Esophagus squamous epithelium (tissue), 5 donors: ENCODE data around the gene WNK1. TPM values are rescaled to one million over a fixed set of nuclear protein-coding genes. Genes with fewer than 3 reads are reported as not detected.
"Not testable (repeated sequence)": the region's sequence is repeated elsewhere in the genome, so short reads cannot be mapped to it uniquely, and the experiment has no call there.

Experiments used
- DNase-seq: peaks from one replicate; lab custom pipeline; 2025; lab: John Stamatoyannopoulos, UW
- H3K27ac ChIP-seq, 4 donors: fragments of 200-600 bp; sonication (generic); one replicate each; pipeline ENCODE4 v1.5.1; 2016 to 2019; ENCODE audit warnings: mild to moderate bottlenecking in 1 of 4
- H3K27me3 ChIP-seq, 4 donors: fragments of 200-600 bp; sonication (generic); 1 replicate in 3 of 4; 2 replicates in 1 of 4; pipeline versions ENCODE4 v1.5.1 to v1.6.0; 2017 to 2021; ENCODE audit warnings: antibody characterized with exemption in 1 of 4
- H3K36me3 ChIP-seq, 3 donors: fragments of 200-600 bp; sonication (generic); one replicate each; pipeline ENCODE4 v1.5.1; 2016 to 2019
- H3K4me1 ChIP-seq, 3 donors: fragments of 200-600 bp; sonication (generic); one replicate each; pipeline ENCODE4 v1.5.1; 2017 to 2019
- H3K4me3 ChIP-seq, 4 donors: fragments of 200-600 bp; sonication (generic); 1 replicate in 3 of 4; 2 replicates in 1 of 4; pipeline ENCODE4 v1.5.1; 2016 to 2019; ENCODE audit warnings: mild to moderate bottlenecking in 2 of 4, moderate library complexity in 1 of 4
- H3K9me3 ChIP-seq, 3 donors: fragments of 200-600 bp; sonication (generic); one replicate each; pipeline ENCODE4 v1.5.1; 2016 to 2019
- POLR2A ChIP-seq, 4 donors: fragments of 450-650 bp; IDR thresholded peaks; one replicate each; pipeline ENCODE4 v1.6.1; 2017; ENCODE audit warnings: antibody characterized with exemption in 4 of 4, mild to moderate bottlenecking in 4 of 4, moderate library complexity in 3 of 4
- WGBS, 2 donors: methylation state at CpG; one replicate each; pipeline ENCODE4 v1.1.5; 2018; 5-methylcytosine and 5-hydroxymethylcytosine counted together
- intact Hi-C: fragments of 100-400 bp; cut with DNase I; formaldehyde crosslinking; loops from one replicate; pipeline ENCODE4 v1.15.0; 2022
- total RNA-seq, 4 donors: library from RNA; depleted of rRNA; stranded (reverse); fragments of >200 nt; gene quantifications; one replicate each; pipeline ENCODE4 v1.1.0, GENCODE V29; 2016
- TF ChIP-seq, protein P1 (sequence below), 6 experiments: fragments of 450-650 bp in 4 of 6; fragments of 200-600 bp in 2 of 6; sonication (generic) in 2 of 6; IDR thresholded peaks; one replicate each; pipeline ENCODE4 v1.5.1; 2016 to 2019; ENCODE audit warnings: antibody characterized with exemption in 6 of 6, mild to moderate bottlenecking in 4 of 6, moderate library complexity in 4 of 6
- donor health status: DM: yes; HTN: yes; CAD: no.

WNK1 gene
- total RNA-seq, 4 donors from 2014 or later = 120 to 269 (median 204) TPM

DNA sequence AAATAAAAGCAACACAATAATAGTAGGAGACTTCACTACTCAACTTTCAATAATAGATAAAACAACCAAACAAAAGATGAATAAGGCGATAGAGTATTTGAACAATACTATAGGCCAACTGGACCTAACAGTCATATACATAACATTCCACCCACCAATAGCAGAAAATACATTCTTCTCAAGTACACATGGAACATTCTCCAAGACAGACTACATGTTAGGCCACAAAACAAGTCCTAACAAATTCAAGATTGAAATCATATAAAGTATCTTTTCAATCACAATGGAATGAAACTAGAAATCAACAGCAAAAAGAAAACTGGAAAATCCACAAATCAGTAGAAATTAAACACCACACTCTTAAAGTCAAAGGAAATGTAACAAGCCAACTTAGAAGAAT, 168.3 kb downstream of the WNK1 start:
- H3K9me3 ChIP-seq = no peaks in the 10 kb centered on the region
- H3K4me3 ChIP-seq = no peak overlapping the region
- H3K27me3 ChIP-seq = no peaks in the 10 kb centered on the region
- H3K4me1 ChIP-seq = peaks cover 0 to 3% (median 2%) of the 10 kb centered on the region in 3 donors
- no peak for DNase-seq
- intact Hi-C loops = no loop called here
- 52 to 87% methylated on average over 1 of the region's 1 CpG for WGBS, 2 donors
- H3K27ac ChIP-seq = no peak overlapping the region
- peaks cover 0 to 86% (median 19%) of the 10 kb centered on the region in 3 donors for H3K36me3 ChIP-seq
- TF ChIP-seq, protein P1, sequence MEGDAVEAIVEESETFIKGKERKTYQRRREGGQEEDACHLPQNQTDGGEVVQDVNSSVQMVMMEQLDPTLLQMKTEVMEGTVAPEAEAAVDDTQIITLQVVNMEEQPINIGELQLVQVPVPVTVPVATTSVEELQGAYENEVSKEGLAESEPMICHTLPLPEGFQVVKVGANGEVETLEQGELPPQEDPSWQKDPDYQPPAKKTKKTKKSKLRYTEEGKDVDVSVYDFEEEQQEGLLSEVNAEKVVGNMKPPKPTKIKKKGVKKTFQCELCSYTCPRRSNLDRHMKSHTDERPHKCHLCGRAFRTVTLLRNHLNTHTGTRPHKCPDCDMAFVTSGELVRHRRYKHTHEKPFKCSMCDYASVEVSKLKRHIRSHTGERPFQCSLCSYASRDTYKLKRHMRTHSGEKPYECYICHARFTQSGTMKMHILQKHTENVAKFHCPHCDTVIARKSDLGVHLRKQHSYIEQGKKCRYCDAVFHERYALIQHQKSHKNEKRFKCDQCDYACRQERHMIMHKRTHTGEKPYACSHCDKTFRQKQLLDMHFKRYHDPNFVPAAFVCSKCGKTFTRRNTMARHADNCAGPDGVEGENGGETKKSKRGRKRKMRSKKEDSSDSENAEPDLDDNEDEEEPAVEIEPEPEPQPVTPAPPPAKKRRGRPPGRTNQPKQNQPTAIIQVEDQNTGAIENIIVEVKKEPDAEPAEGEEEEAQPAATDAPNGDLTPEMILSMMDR (IDR thresholded peaks at IDR 0.05) = no peak
- no peak for TF ChIP-seq POLR2A (IDR thresholded peaks at IDR 0.05)

GRCh38 chr12:922285-922684, 169.9 kb downstream of the WNK1 start:
- Histone ChIP-seq H3K36me3 (peaks cover 0 to 86% (median 11%) of the 10 kb centered on the region in 3 donors), H3K4me3 (no peak overlapping the region), H3K4me1 (no peaks in the 10 kb centered on the region), H3K9me3 (no peaks in the 10 kb centered on the region), H3K27me3 (no peaks in the 10 kb centered on the region), H3K27ac (no peak overlapping the region)
- intact Hi-C loops = no loop called here
- DNase-seq = no peak
- 52 to 72% methylated on average over 2 of the region's 2 CpGs for WGBS, 2 donors
- TF ChIP-seq, protein P1 (IDR thresholded peaks at IDR 0.05) = no peak
- no peak for TF ChIP-seq POLR2A (IDR thresholded peaks at IDR 0.05)

GRCh38 chr12:926641-927040, 174.3 kb downstream of the WNK1 start:
- no peaks in the 10 kb centered on the region for H3K4me1 ChIP-seq
- WGBS, 2 donors = 85% methylated on average over 12 of the region's 12 CpGs
- H3K27ac ChIP-seq = no peak overlapping the region
- no peaks in the 10 kb centered on the region for H3K9me3 ChIP-seq
- no peaks in the 10 kb centered on the region for H3K27me3 ChIP-seq
- no peak overlapping the region for H3K4me3 ChIP-seq
- H3K36me3 ChIP-seq = peaks cover 0 to 94% (median 22%) of the 10 kb centered on the region in 3 donors
- intact Hi-C loops = no loop called here
- DNase-seq = no peak
- TF ChIP-seq POLR2A (IDR thresholded peaks at IDR 0.05) = no peak
- TF ChIP-seq, protein P1 (IDR thresholded peaks at IDR 0.05) = no peak

GRCh38 chr12:931060-931459, 178.7 kb downstream of the WNK1 start:
- no peaks in the 10 kb centered on the region for H3K9me3 ChIP-seq
- no peak for DNase-seq
- TF ChIP-seq, protein P1 (IDR thresholded peaks at IDR 0.05) = no peak
- no peak for TF ChIP-seq POLR2A (IDR thresholded peaks at IDR 0.05)
- no peaks in the 10 kb centered on the region for H3K27me3 ChIP-seq
- intact Hi-C loops = no loop called here
- 88 to 94% methylated on average over 5 of the region's 5 CpGs for WGBS, 2 donors
- no peaks in the 10 kb centered on the region for H3K4me1 ChIP-seq
- H3K36me3 ChIP-seq = peaks cover 0 to 64% (median 19%) of the 10 kb centered on the region in 3 donors
- H3K27ac ChIP-seq = no peak overlapping the region
- no peak overlapping the region for H3K4me3 ChIP-seq

- intact Hi-C loops = no loop called here
- WGBS, 2 donors = 69 to 88% methylated on average over 4 of the region's 4 CpGs
These were observed 179.2 kb downstream of the WNK1 start for GRCh38 chr12:931591-931990.

DNA sequence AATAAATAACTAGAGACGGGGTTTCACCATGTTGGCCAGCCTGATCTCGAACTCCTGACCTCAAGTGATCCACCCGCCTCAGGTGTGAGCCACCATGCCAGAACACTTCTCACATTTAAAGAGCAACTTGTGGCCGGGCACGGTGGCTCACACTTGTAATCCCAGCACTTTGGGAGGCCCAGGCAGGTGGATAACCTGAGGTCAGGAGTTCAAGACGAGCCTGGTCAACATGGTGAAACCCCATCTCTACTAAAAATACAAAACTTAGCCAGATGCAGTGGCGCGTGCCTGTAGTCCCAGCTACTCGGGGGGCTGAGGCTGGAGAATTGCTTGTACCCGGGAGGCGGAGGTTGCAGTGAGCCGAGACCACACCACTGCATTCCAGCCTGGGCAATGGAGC, 183.5 kb downstream of the WNK1 start:
- peaks cover 0 to 61% (median 0%) of the 10 kb centered on the region in 3 donors for H3K36me3 ChIP-seq
- DNase-seq, intact Hi-C loops, H3K27me3 ChIP-seq, H3K9me3 ChIP-seq, H3K27ac ChIP-seq, H3K4me3 ChIP-seq, H3K4me1 ChIP-seq: not testable (repeated sequence)
- 98 to 99% methylated on average over 12 of the region's 12 CpGs for WGBS, 2 donors

More at GRCh38 chr12:931591-931990, 179.2 kb downstream of the WNK1 start:
- H3K4me1 ChIP-seq = no peaks in the 10 kb centered on the region
- no peaks in the 10 kb centered on the region for H3K9me3 ChIP-seq
- no peak overlapping the region for H3K27ac ChIP-seq
- TF ChIP-seq, protein P1 (IDR thresholded peaks at IDR 0.05) = no peak
- TF ChIP-seq POLR2A (IDR thresholded peaks at IDR 0.05) = no peak
- no peak for DNase-seq
- no peaks in the 10 kb centered on the region for H3K27me3 ChIP-seq
- peaks cover 0 to 62% (median 19%) of the 10 kb centered on the region in 3 donors for H3K36me3 ChIP-seq
- no peak overlapping the region for H3K4me3 ChIP-seq
